Measurements from ENCODE around the gene TRAK1.

TRAK1 gene

DNA sequence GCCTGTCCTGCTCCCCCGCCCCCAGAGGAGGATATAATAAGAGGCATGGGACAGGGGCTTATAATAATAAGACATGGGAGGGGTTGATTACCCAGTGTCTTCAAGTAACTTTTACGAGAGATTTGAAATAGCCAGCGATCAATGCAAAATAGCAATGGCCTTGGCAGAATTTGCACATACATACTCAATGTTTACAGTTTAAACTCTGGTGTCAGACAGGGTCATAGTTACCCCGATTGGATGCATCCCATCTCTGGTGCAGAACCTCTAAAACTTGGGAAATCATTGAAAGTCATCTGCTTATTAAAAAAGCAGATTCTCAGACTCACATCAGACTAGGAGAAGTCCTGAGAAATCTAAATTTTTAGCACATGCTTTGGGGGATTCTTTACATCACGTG, 61.0 kb downstream of the TRAK1 start:
- TF ChIP-seq, protein P1, sequence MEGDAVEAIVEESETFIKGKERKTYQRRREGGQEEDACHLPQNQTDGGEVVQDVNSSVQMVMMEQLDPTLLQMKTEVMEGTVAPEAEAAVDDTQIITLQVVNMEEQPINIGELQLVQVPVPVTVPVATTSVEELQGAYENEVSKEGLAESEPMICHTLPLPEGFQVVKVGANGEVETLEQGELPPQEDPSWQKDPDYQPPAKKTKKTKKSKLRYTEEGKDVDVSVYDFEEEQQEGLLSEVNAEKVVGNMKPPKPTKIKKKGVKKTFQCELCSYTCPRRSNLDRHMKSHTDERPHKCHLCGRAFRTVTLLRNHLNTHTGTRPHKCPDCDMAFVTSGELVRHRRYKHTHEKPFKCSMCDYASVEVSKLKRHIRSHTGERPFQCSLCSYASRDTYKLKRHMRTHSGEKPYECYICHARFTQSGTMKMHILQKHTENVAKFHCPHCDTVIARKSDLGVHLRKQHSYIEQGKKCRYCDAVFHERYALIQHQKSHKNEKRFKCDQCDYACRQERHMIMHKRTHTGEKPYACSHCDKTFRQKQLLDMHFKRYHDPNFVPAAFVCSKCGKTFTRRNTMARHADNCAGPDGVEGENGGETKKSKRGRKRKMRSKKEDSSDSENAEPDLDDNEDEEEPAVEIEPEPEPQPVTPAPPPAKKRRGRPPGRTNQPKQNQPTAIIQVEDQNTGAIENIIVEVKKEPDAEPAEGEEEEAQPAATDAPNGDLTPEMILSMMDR (IDR thresholded peaks at IDR 0.05; ENCODE audit: insufficient read depth, low read depth, low read length, missing control alignments) = no peak
- DNase-seq (ENCODE audit: low read depth) = no peak
- no peak overlapping the region for H3K4me3 ChIP-seq (ENCODE audit: low read length)

DNA sequence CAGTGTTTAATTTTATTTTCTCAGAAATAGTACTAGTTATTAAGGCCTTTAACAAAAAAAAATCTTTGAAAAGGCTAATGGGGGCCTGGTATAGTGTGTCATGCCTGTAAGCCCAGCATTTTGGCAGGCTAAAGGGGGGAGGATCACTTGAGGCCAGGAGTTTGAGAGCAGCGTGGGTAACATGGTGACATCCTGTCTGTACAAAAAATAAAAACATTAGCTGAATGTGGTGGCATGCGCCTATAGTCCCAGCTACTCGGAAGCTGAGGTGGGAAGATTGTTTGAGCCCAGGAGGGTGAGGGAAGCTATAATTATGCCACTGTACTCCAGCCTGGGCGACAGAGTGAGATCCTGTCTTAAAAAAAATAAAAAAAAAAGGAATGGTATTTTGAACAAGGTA, 61.9 kb downstream of the TRAK1 start:
- H3K4me3 ChIP-seq (ENCODE audit: low read length) = no peak overlapping the region
- no peak for DNase-seq (ENCODE audit: low read depth)
- TF ChIP-seq, protein P1 (IDR thresholded peaks at IDR 0.05; ENCODE audit: insufficient read depth, low read depth, low read length, missing control alignments) = no peak

DNA sequence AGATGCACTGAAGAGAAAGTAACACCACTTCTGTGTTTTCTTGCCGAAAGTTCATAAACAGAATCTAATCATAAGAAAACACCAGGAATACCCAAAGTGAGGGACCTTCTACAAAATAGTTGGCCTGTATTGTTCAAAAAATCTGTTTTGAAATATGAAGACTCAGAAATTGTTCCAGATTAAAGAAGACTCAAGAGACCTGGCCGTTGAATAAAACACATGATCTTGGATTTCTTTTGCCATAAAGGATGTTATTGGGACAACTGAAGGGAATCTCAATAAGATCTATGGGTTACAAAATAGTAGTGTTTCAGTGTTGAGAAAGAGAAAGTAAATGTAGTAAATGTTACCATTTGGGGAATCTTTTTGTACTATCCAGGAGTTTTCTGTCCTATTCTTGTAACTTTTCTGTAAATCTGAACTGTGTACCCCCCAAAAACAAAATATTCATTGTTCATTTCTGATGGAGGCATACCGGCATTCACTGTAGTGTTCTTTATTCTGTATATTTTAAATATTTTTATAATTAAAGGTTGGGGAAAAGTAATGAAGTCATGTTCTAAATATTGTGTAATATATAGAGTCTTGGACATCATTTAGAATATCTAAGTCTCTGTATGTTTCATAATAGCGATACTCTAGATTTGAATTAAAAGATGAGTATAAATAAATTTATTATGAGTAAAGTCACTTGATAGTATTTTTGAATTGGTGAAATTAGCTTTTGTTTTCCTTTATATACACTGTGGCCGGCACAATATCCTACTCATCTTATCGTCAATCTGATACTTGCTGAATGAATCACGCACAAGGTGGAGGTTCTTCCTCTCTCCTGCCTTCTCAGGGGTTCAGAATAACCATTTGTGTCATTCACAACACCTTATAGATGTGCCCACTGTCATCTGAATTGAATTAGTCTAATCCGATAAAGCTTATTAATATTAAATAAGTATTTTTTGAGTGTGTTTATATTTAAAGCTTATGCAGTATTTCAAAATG, 66.7 kb downstream of the TRAK1 start:
- H3K4me3 ChIP-seq (ENCODE audit: low read length) = no peak overlapping the region
- DNase-seq (ENCODE audit: low read depth) = peak; percentile 39
- TF ChIP-seq, protein P1 (IDR thresholded peaks at IDR 0.05; ENCODE audit: insufficient read depth, low read depth, low read length, missing control alignments) = no peak

DNA sequence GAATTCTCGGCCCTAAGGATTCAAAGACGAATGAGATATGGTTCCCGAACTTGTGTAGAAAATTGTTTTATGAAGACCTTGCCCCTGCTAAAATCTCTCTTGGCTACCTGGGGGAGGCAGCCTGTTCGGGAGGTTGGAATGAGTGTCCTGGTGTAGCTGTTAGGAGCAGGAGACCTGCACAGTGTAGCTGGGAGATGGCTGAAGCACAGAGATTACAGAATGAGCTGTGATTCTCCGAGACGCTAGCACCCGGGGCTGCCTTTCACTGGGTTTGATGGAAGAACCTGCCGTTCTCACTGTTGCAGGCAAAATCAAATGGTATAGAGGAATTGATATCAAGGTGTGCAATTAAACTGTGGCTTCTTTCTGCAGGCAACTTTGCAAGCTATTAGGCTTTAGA, 68.0 kb downstream of the TRAK1 start:
- no peak overlapping the region for H3K4me3 ChIP-seq (ENCODE audit: low read length)

DNA sequence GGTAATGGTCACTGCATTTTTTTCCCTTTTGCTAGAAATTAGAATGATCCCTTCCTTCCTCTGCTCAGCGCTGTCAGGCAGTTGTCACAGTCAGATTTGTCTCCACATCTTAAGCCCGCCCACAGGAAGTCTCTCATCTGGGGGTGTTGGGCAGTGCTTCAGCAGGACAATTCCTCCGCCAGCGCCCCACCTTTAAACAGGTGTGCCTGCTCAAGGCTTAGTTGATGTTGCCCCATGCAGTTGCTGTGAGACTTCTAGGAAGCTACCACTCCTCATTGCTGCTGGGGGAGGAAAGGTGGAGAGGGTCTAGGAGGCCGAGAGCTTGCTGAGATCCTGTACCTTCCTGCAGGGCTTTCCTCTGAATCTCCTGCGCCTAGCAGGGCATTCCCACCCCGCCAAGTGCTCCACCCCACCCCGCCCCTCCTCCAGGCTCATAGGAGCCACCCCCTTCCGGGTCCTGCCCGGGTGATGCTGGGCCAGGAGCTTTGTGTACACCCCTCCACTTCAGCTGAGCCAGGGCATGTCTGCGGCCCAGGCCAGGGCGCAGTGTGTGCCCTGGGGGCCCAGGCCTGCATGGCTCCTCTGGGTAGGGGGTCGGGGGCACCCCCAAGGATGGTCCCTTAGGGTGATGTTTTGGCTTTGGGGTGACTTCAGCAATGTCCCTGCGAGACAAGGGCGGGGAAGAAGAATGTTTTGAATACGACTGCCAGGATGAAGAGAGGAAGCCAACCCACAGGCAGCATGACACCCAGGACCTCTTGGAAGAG, 68.7 kb downstream of the TRAK1 start:
- TF ChIP-seq, protein P1 (IDR thresholded peaks at IDR 0.05; ENCODE audit: insufficient read depth, low read depth, low read length, missing control alignments) = no peak
- H3K4me3 ChIP-seq (ENCODE audit: low read length) = no peak overlapping the region
- DNase-seq (ENCODE audit: low read depth) = peak; percentile 76

More for the DNA sequence above, 68.0 kb downstream of the TRAK1 start:
- TF ChIP-seq, protein P1 (IDR thresholded peaks at IDR 0.05; ENCODE audit: insufficient read depth, low read depth, low read length, missing control alignments) = no peak
- no peak for DNase-seq (ENCODE audit: low read depth)

DNA sequence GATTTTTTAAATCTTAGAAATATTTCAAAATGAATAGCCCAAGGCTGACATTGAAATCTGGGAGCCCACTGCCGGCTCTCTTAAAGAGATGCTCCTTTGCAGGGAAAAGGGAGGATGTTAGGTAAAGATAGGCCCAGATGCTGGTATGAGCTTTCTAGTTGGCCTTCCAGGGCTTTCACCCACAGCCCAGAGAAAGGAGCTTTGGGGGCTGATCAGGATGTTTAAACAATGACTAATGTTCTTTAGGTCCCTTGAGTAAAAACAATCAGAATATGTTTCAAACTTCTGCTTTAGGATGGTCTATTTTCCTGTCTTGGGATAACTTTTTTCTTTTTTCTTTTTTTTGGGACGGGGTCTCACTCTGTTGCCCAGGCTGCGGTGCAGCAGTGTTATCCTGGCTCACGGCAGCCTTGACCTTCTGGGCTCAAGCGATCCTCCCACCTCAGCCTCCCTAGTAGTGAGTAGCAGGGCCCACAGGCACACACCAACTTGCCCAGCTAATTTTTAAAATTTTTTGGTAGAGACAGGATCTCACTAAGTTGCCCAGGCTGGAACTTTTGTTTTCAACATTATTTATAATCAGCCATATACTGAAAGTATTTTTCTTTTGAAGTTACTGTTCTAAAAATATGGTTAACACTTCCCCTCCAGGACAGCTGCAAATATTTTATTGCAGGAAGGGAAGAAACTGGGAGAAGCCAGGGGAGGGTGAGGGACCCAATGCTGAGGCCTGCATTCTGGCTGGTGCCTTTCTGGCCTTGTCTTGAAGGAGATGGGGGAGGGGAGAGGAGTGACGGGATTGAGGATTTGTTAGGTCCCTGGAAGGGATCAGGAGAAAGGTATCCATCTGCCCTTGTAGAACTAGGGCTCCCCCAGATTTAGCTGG, 70.1 kb downstream of the TRAK1 start:
- H3K4me3 ChIP-seq (ENCODE audit: low read length) = no peak overlapping the region
- TF ChIP-seq, protein P1 (IDR thresholded peaks at IDR 0.05; ENCODE audit: insufficient read depth, low read depth, low read length, missing control alignments) = no peak
- DNase-seq (ENCODE audit: low read depth) = no peak

All from epithelial cell of esophagus (primary cell).